Neural cell (in vitro differentiated cells): Measurements from ENCODE around the gene MAP7D2. TPM values are rescaled to one million over a fixed set of nuclear protein-coding genes. Genes with fewer than 3 reads are reported as not detected.

Experiments used
- H2AFZ ChIP-seq: fragments of 200-600, 300-800 bp; sonication (generic), shearing (Covaris generic); 2 replicates; pipeline ENCODE4 v1.6.0; 2014; ENCODE audit warnings: low read depth, mild to moderate bottlenecking, antibody characterized with exemption, low read length, moderate library complexity
- H3F3A ChIP-seq: fragments of 200-600 bp; shearing (Covaris generic); 2 replicates; pipeline ENCODE4 v1.6.1; 2016; ENCODE audit warnings: mild to moderate bottlenecking, moderate library complexity, mixed read lengths, antibody characterized with exemption, low read length; ENCODE audit not compliant: insufficient read depth, poor library complexity, severe bottlenecking
- H3K27ac ChIP-seq: fragments of 200-600, 300-800 bp; sonication (generic), shearing (Covaris generic); 2 replicates; pipeline ENCODE4 v1.5.1; 2014; ENCODE audit warnings: mild to moderate bottlenecking, low read length, moderate library complexity
- H3K27me3 ChIP-seq: fragments of 300-800, 200-600 bp; sonication (generic), shearing (Covaris generic); 2 replicates; pipeline ENCODE4 v1.6.0; 2014; ENCODE audit warnings: mild to moderate bottlenecking, low read depth, low read length, moderate library complexity; ENCODE audit not compliant: insufficient read depth
- H3K36me3 ChIP-seq: fragments of 300-800, 200-600 bp; sonication (generic), shearing (Covaris generic); 2 replicates; pipeline ENCODE4 v1.5.1; 2014; ENCODE audit warnings: mild to moderate bottlenecking, antibody characterized with exemption, low read length, moderate library complexity; ENCODE audit not compliant: insufficient read depth
- H3K4me2 ChIP-seq: fragments of 300-800, 200-600 bp; sonication (generic), shearing (Covaris generic); 2 replicates; pipeline ENCODE4 v1.6.0; 2014; ENCODE audit warnings: mild to moderate bottlenecking, low read length
- H3K4me3 ChIP-seq: fragments of 300-800, 200-600 bp; sonication (generic), shearing (Covaris generic); 2 replicates; pipeline ENCODE4 v1.5.1; 2014; ENCODE audit warnings: mild to moderate bottlenecking, low read length, moderate library complexity
- H3K79me2 ChIP-seq: fragments of 200-600 bp; shearing (Covaris generic); replicated peaks from 2 replicates; pipeline ENCODE4 v1.6.0; 2014; ENCODE audit warnings: mild to moderate bottlenecking, low read length, moderate library complexity; ENCODE audit not compliant: insufficient read depth
- H3K9ac ChIP-seq: fragments of 300-800, 200-600 bp; sonication (generic), shearing (Covaris generic); 2 replicates; pipeline ENCODE4 v1.6.1; 2016; ENCODE audit warnings: mild to moderate bottlenecking, low read length, mixed read lengths
- H3K9me2 ChIP-seq: fragments of 200-600 bp; shearing (Covaris generic); 2 replicates; pipeline ENCODE4 v1.6.1; 2016; ENCODE audit warnings: mild to moderate bottlenecking, low read length, mixed read lengths; ENCODE audit not compliant: insufficient read depth
- H3K9me3 ChIP-seq: fragments of 200-600, 300-800 bp; sonication (generic), shearing (Covaris generic); 2 replicates; pipeline ENCODE4 v1.6.1; 2016; ENCODE audit warnings: mild to moderate bottlenecking, mixed run types, low read length, moderate library complexity, mixed read lengths
- H4K20me1 ChIP-seq: fragments of 200-600 bp; shearing (Covaris generic); 2 replicates; pipeline ENCODE4 v1.6.1; 2016; ENCODE audit warnings: mild to moderate bottlenecking, mixed run types; ENCODE audit not compliant: insufficient read depth
- EP300 ChIP-seq: fragments of 450-650 bp; conservative IDR thresholded peaks from 2 replicates; pipeline ENCODE4 v1.6.1; 2014; ENCODE audit warnings: antibody characterized with exemption, mild to moderate bottlenecking, moderate library complexity; ENCODE audit not compliant: poor library complexity, severe bottlenecking
- EZH2 ChIP-seq: fragments of 200-600, 300-800 bp; shearing (Covaris generic), sonication (generic); IDR thresholded peaks from 2 replicates; pipeline ENCODE4 v1.6.1; 2014; ENCODE audit warnings: antibody characterized with exemption, low read length, borderline replicate concordance, mild to moderate bottlenecking; ENCODE audit not compliant: insufficient read depth, poor library complexity, severe bottlenecking
- MXI1 ChIP-seq: fragments of 450-650 bp; conservative IDR thresholded peaks from 2 replicates; pipeline ENCODE4 v1.6.1; 2014; ENCODE audit warnings: antibody characterized with exemption, mild to moderate bottlenecking; ENCODE audit not compliant: poor library complexity, severe bottlenecking
- POLR2AphosphoS5 ChIP-seq: IDR thresholded peaks from 2 replicates; pipeline ENCODE4 v1.6.1; 2012
- RAD21 ChIP-seq: fragments of 450-650 bp; conservative IDR thresholded peaks from 2 replicates; pipeline ENCODE4 v1.6.1; 2014; ENCODE audit warnings: antibody characterized with exemption, mild to moderate bottlenecking, moderate library complexity
- SMC3 ChIP-seq: fragments of 450-650 bp; conservative IDR thresholded peaks from 2 replicates; pipeline ENCODE4 v1.6.1; 2014; ENCODE audit warnings: antibody characterized with exemption, mild to moderate bottlenecking, moderate library complexity; ENCODE audit not compliant: poor library complexity
- TAF1 ChIP-seq: IDR thresholded peaks from 2 replicates; pipeline ENCODE4 v1.6.1; 2012; ENCODE audit warnings: low read depth
- polyA plus RNA-seq: library from polyadenylated mRNA; depleted of rRNA; stranded (reverse); fragments of >200 nt; gene quantifications from 2 replicates; pipeline ENCODE4 v1.2.3, GENCODE V29; 2014
- TF ChIP-seq, protein P1 (sequence below): IDR thresholded peaks from 2 replicates; pipeline ENCODE4 v1.6.1; 2012; ENCODE audit warnings: borderline replicate concordance
- TF ChIP-seq, protein P2 (sequence below): fragments of 450-650 bp; IDR thresholded peaks from 2 replicates; pipeline ENCODE4 v1.5.1; 2014; ENCODE audit warnings: antibody characterized with exemption, mild to moderate bottlenecking, moderate library complexity; ENCODE audit not compliant: poor library complexity, severe bottlenecking

The MAP7D2 gene
- polyA plus RNA-seq, 1 donor from 2014 or later = 6.4 TPM

DNA sequence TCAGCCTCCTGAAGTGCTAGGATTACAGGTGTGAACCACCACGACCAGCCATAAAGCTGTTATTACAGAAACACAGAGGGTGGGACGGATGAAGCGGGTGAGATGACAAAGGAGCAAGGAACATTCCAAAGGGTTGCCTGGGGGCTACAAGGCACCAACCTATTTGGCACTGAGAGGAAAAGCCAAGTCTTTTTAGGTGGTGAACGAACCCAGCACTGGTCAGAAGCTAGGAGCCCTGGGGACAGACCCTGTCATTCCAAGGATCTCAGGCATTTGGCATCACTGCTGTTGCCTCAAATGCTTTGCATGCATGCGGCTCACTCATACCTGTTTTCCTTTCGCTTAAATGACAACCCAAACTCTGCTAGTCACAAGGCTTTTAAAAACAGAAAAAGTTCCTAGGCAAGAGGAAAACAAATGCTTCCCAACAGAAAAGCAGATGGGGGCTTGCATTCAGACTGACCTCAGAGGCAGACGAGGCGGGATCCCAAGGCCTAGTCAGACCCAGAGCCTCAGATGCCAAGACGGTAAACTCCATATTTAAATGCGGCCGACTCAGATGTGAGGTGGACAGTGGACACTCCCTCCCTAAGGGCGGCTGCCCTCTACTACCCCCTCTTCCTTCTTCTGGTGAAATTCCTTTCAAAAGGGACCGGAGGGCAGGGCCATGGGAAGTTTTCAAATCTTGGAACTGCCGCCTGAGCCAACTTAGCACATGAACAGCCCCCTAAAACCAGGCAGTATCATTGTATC lies 4.5 kb downstream of the MAP7D2 start:
- Histone ChIP-seq H3K79me2 (no peaks in the 10 kb centered on the region), H3K4me2 (no peak overlapping the region), H3F3A (no peaks in the 10 kb centered on the region), H3K4me3 (no peak overlapping the region), H3K27me3 (peaks cover 12% of the 10 kb centered on the region), H3K9ac (no peak overlapping the region), H3K9me3 (no peaks in the 10 kb centered on the region), H3K36me3 (no peaks in the 10 kb centered on the region), H3K27ac (no peak overlapping the region), H3K9me2 (no peaks in the 10 kb centered on the region), H2AFZ (no peak overlapping the region), H4K20me1 (no peaks in the 10 kb centered on the region)
- no peak for TF ChIP-seq EP300
- no peak for TF ChIP-seq SMC3
- TF ChIP-seq, protein P1, sequence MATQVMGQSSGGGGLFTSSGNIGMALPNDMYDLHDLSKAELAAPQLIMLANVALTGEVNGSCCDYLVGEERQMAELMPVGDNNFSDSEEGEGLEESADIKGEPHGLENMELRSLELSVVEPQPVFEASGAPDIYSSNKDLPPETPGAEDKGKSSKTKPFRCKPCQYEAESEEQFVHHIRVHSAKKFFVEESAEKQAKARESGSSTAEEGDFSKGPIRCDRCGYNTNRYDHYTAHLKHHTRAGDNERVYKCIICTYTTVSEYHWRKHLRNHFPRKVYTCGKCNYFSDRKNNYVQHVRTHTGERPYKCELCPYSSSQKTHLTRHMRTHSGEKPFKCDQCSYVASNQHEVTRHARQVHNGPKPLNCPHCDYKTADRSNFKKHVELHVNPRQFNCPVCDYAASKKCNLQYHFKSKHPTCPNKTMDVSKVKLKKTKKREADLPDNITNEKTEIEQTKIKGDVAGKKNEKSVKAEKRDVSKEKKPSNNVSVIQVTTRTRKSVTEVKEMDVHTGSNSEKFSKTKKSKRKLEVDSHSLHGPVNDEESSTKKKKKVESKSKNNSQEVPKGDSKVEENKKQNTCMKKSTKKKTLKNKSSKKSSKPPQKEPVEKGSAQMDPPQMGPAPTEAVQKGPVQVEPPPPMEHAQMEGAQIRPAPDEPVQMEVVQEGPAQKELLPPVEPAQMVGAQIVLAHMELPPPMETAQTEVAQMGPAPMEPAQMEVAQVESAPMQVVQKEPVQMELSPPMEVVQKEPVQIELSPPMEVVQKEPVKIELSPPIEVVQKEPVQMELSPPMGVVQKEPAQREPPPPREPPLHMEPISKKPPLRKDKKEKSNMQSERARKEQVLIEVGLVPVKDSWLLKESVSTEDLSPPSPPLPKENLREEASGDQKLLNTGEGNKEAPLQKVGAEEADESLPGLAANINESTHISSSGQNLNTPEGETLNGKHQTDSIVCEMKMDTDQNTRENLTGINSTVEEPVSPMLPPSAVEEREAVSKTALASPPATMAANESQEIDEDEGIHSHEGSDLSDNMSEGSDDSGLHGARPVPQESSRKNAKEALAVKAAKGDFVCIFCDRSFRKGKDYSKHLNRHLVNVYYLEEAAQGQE = no peak
- TF ChIP-seq EZH2 = no peak
- TF ChIP-seq, protein P2, sequence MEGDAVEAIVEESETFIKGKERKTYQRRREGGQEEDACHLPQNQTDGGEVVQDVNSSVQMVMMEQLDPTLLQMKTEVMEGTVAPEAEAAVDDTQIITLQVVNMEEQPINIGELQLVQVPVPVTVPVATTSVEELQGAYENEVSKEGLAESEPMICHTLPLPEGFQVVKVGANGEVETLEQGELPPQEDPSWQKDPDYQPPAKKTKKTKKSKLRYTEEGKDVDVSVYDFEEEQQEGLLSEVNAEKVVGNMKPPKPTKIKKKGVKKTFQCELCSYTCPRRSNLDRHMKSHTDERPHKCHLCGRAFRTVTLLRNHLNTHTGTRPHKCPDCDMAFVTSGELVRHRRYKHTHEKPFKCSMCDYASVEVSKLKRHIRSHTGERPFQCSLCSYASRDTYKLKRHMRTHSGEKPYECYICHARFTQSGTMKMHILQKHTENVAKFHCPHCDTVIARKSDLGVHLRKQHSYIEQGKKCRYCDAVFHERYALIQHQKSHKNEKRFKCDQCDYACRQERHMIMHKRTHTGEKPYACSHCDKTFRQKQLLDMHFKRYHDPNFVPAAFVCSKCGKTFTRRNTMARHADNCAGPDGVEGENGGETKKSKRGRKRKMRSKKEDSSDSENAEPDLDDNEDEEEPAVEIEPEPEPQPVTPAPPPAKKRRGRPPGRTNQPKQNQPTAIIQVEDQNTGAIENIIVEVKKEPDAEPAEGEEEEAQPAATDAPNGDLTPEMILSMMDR = no peak
- no peak for TF ChIP-seq TAF1
- TF ChIP-seq POLR2AphosphoS5 = no peak
- TF ChIP-seq MXI1 = no peak
- TF ChIP-seq RAD21 = no peak

DNA sequence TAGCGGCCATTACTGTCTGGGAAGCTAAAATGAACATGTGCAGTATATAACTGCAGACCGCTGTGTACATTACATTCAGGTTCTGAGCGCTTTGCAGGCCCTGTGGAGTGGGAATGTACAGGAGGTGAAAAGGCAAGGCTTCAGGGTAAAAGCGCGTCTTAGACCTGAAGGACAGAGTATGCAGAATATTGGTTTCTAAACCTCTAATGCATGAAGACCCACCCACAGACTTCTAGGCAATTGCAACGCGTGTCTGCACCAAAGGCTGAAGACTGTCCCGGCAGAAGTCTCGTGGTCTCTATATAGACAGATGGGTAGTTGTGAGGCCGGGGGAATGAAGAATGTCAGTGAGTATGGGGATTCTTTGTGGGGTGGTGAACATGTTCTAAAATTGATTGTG lies 5.4 kb downstream of the MAP7D2 start:
- TF ChIP-seq EP300 (no peak), POLR2AphosphoS5 (no peak), EZH2 (no peak), SMC3 (no peak), RAD21 (no peak), TAF1 (no peak), MXI1 (no peak)
- TF ChIP-seq, protein P1 = no peak
- TF ChIP-seq, protein P2 = no peak
- Histone ChIP-seq H4K20me1 (no peaks in the 10 kb centered on the region), H3K4me2 (no peak overlapping the region), H3K27ac (no peak overlapping the region), H3K27me3 (peaks cover 10% of the 10 kb centered on the region), H3K36me3 (no peaks in the 10 kb centered on the region), H2AFZ (no peak overlapping the region), H3F3A (no peaks in the 10 kb centered on the region), H3K4me3 (no peak overlapping the region), H3K9me2 (no peaks in the 10 kb centered on the region), H3K79me2 (no peaks in the 10 kb centered on the region), H3K9me3 (no peaks in the 10 kb centered on the region), H3K9ac (no peak overlapping the region)
